Measurements from ENCODE around the gene LPXN.
A peak's percentile ranks its signal among the peaks of the same experiment; 100 is the strongest.

Gene LPXN

GRCh38 chr11:58575377-58576020 is at the start of gene LPXN:
Gene LPXN, minus strand, starts transcription at chr11:58575856. Its CDS starts 84 bp downstream, at chr11:58575772.
- Histone ChIP-seq H3K9ac (ENCODE audit: low read depth, low read length) (peak within 1 kb of the TSS; percentile 100; the same call in 1 of the 2 replicates), H3K9me3 (ENCODE audit: insufficient read depth, low read depth, low read length) (no peaks in the 10 kb centered on the region), H3K36me3 (ENCODE audit: insufficient read depth, low read depth, low read length) (no peaks in the 10 kb centered on the region), H3K27me3 (ENCODE audit: insufficient read depth, low read length) (no peaks in the 10 kb centered on the region), H3K4me1 (ENCODE audit: insufficient read depth, low read length) (peaks cover 3% of the 10 kb centered on the region; the same call in 1 of the 2 replicates), H3K4me3 (ENCODE audit: low read length) (peak within 1 kb of the TSS; percentile 97; the same call in 1 of the 2 replicates), H3K27ac (ENCODE audit: low read length) (no peak within 1 kb of the TSS)

GRCh38 chr11:58625086-58625485 is 49.4 kb upstream of the LPXN start:
- Histone ChIP-seq H3K36me3 (ENCODE audit: insufficient read depth, low read depth, low read length) (peaks cover 70% of the 10 kb centered on the region), H3K27me3 (ENCODE audit: insufficient read depth, low read length) (no peaks in the 10 kb centered on the region), H3K27ac (ENCODE audit: low read length) (no peak overlapping the region), H3K9me3 (ENCODE audit: insufficient read depth, low read depth, low read length) (no peaks in the 10 kb centered on the region), H3K4me1 (ENCODE audit: insufficient read depth, low read length) (peaks cover 4% of the 10 kb centered on the region; the same call in 1 of the 2 replicates), H3K4me3 (ENCODE audit: low read length) (no peak overlapping the region), H3K9ac (ENCODE audit: low read depth, low read length) (no peak overlapping the region)

- no peak within 1 kb of the TSS for H3K27ac ChIP-seq (ENCODE audit: low read length)
- H3K27me3 ChIP-seq (ENCODE audit: insufficient read depth, low read length) = no peaks in the 10 kb centered on the region
- no peaks in the 10 kb centered on the region for H3K9me3 ChIP-seq (ENCODE audit: insufficient read depth, low read depth, low read length)
- H3K4me1 ChIP-seq (ENCODE audit: insufficient read depth, low read length) = peaks cover 4% of the 10 kb centered on the region; the same call in 1 of the 2 replicates
- H3K9ac ChIP-seq (ENCODE audit: low read depth, low read length) = no peak within 1 kb of the TSS
- peaks cover 97% of the 10 kb centered on the region for H3K36me3 ChIP-seq (ENCODE audit: insufficient read depth, low read depth, low read length)
- H3K4me3 ChIP-seq (ENCODE audit: low read length) = no peak within 1 kb of the TSS
These were observed 46.7 kb upstream of the LPXN start, which contains the start of gene CNTF for GRCh38 chr11:58622344-58622743. Gene CNTF, plus strand, starts transcription at chr11:58622665. Its CDS starts 88 bp downstream, at chr11:58622753.

GRCh38 chr11:58621586-58622262 is 46.1 kb upstream of the LPXN start:
- no peaks in the 10 kb centered on the region for H3K27me3 ChIP-seq (ENCODE audit: insufficient read depth, low read length)
- H3K9me3 ChIP-seq (ENCODE audit: insufficient read depth, low read depth, low read length) = no peaks in the 10 kb centered on the region
- H3K4me3 ChIP-seq (ENCODE audit: low read length) = no peak overlapping the region
- H3K9ac ChIP-seq (ENCODE audit: low read depth, low read length) = no peak overlapping the region
- peaks cover 99% of the 10 kb centered on the region for H3K36me3 ChIP-seq (ENCODE audit: insufficient read depth, low read depth, low read length)
- H3K4me1 ChIP-seq (ENCODE audit: insufficient read depth, low read length) = peaks cover 4% of the 10 kb centered on the region; the same call in 1 of the 2 replicates
- no peak overlapping the region for H3K27ac ChIP-seq (ENCODE audit: low read length)

GRCh38 chr11:58617976-58618557 is 42.4 kb upstream of the LPXN start:
- Histone ChIP-seq H3K27me3 (ENCODE audit: insufficient read depth, low read length) (no peaks in the 10 kb centered on the region), H3K9ac (ENCODE audit: low read depth, low read length) (no peak overlapping the region), H3K27ac (ENCODE audit: low read length) (no peak overlapping the region), H3K36me3 (ENCODE audit: insufficient read depth, low read depth, low read length) (peaks cover 100% of the 10 kb centered on the region), H3K9me3 (ENCODE audit: insufficient read depth, low read depth, low read length) (no peaks in the 10 kb centered on the region), H3K4me1 (ENCODE audit: insufficient read depth, low read length) (no peaks in the 10 kb centered on the region), H3K4me3 (ENCODE audit: low read length) (no peak overlapping the region)

GRCh38 chr11:58616594-58616993 is 40.9 kb upstream of the LPXN start:
- peaks cover 100% of the 10 kb centered on the region for H3K36me3 ChIP-seq (ENCODE audit: insufficient read depth, low read depth, low read length)
- no peak overlapping the region for H3K27ac ChIP-seq (ENCODE audit: low read length)
- H3K9ac ChIP-seq (ENCODE audit: low read depth, low read length) = no peak overlapping the region
- no peaks in the 10 kb centered on the region for H3K9me3 ChIP-seq (ENCODE audit: insufficient read depth, low read depth, low read length)
- no peaks in the 10 kb centered on the region for H3K4me1 ChIP-seq (ENCODE audit: insufficient read depth, low read length)
- H3K4me3 ChIP-seq (ENCODE audit: low read length) = no peak overlapping the region
- no peaks in the 10 kb centered on the region for H3K27me3 ChIP-seq (ENCODE audit: insufficient read depth, low read length)

- H3K4me3 ChIP-seq (ENCODE audit: low read length) = no peak overlapping the region
- H3K36me3 ChIP-seq (ENCODE audit: insufficient read depth, low read depth, low read length) = peaks cover 100% of the 10 kb centered on the region
These were observed 39.9 kb upstream of the LPXN start for GRCh38 chr11:58615559-58615958.

GRCh38 chr11:58613228-58613627 is 37.6 kb upstream of the LPXN start:
- Histone ChIP-seq H3K4me3 (ENCODE audit: low read length) (no peak overlapping the region), H3K27ac (ENCODE audit: low read length) (no peak overlapping the region), H3K9me3 (ENCODE audit: insufficient read depth, low read depth, low read length) (no peaks in the 10 kb centered on the region), H3K27me3 (ENCODE audit: insufficient read depth, low read length) (no peaks in the 10 kb centered on the region), H3K9ac (ENCODE audit: low read depth, low read length) (no peak overlapping the region), H3K4me1 (ENCODE audit: insufficient read depth, low read length) (no peaks in the 10 kb centered on the region), H3K36me3 (ENCODE audit: insufficient read depth, low read depth, low read length) (peaks cover 92% of the 10 kb centered on the region)

More at GRCh38 chr11:58615559-58615958, 39.9 kb upstream of the LPXN start:
- Histone ChIP-seq H3K9ac (ENCODE audit: low read depth, low read length) (no peak overlapping the region), H3K27ac (ENCODE audit: low read length) (no peak overlapping the region), H3K27me3 (ENCODE audit: insufficient read depth, low read length) (no peaks in the 10 kb centered on the region), H3K9me3 (ENCODE audit: insufficient read depth, low read depth, low read length) (no peaks in the 10 kb centered on the region), H3K4me1 (ENCODE audit: insufficient read depth, low read length) (no peaks in the 10 kb centered on the region)

GRCh38 chr11:58609723-58610122 is 34.1 kb upstream of the LPXN start:
- H3K27me3 ChIP-seq (ENCODE audit: insufficient read depth, low read length) = no peaks in the 10 kb centered on the region
- H3K36me3 ChIP-seq (ENCODE audit: insufficient read depth, low read depth, low read length) = peaks cover 57% of the 10 kb centered on the region
- H3K9ac ChIP-seq (ENCODE audit: low read depth, low read length) = no peak overlapping the region
- H3K27ac ChIP-seq (ENCODE audit: low read length) = no peak overlapping the region
- H3K4me3 ChIP-seq (ENCODE audit: low read length) = no peak overlapping the region
- no peaks in the 10 kb centered on the region for H3K9me3 ChIP-seq (ENCODE audit: insufficient read depth, low read depth, low read length)
- no peaks in the 10 kb centered on the region for H3K4me1 ChIP-seq (ENCODE audit: insufficient read depth, low read length)

GRCh38 chr11:58608331-58608730 is 32.7 kb upstream of the LPXN start:
- H3K4me1 ChIP-seq (ENCODE audit: insufficient read depth, low read length) = no peaks in the 10 kb centered on the region; the same call in 1 of the 2 replicates
- no peak overlapping the region for H3K9ac ChIP-seq (ENCODE audit: low read depth, low read length)
- no peaks in the 10 kb centered on the region for H3K9me3 ChIP-seq (ENCODE audit: insufficient read depth, low read depth, low read length)
- no peaks in the 10 kb centered on the region for H3K27me3 ChIP-seq (ENCODE audit: insufficient read depth, low read length)
- peaks cover 43% of the 10 kb centered on the region for H3K36me3 ChIP-seq (ENCODE audit: insufficient read depth, low read depth, low read length)
- H3K4me3 ChIP-seq (ENCODE audit: low read length) = no peak overlapping the region
- no peak overlapping the region for H3K27ac ChIP-seq (ENCODE audit: low read length)

- Histone ChIP-seq H3K27me3 (ENCODE audit: insufficient read depth, low read length) (no peaks in the 10 kb centered on the region), H3K4me1 (ENCODE audit: insufficient read depth, low read length) (no peaks in the 10 kb centered on the region; the same call in 1 of the 2 replicates), H3K27ac (ENCODE audit: low read length) (no peak overlapping the region), H3K9me3 (ENCODE audit: insufficient read depth, low read depth, low read length) (no peaks in the 10 kb centered on the region), H3K4me3 (ENCODE audit: low read length) (no peak overlapping the region), H3K36me3 (ENCODE audit: insufficient read depth, low read depth, low read length) (peaks cover 31% of the 10 kb centered on the region), H3K9ac (ENCODE audit: low read depth, low read length) (no peak overlapping the region)
These were observed 31.5 kb upstream of the LPXN start for GRCh38 chr11:58606930-58607714.
